ENCODE measurements around the gene SLC4A1AP.

GRCh38 chr2:27727257-27727656, 63.6 kb downstream of the SLC4A1AP start:
- TF ChIP-seq TAF1 (conservative IDR thresholded peaks at IDR 0.05) = no peak
- TF ChIP-seq, protein P1, sequence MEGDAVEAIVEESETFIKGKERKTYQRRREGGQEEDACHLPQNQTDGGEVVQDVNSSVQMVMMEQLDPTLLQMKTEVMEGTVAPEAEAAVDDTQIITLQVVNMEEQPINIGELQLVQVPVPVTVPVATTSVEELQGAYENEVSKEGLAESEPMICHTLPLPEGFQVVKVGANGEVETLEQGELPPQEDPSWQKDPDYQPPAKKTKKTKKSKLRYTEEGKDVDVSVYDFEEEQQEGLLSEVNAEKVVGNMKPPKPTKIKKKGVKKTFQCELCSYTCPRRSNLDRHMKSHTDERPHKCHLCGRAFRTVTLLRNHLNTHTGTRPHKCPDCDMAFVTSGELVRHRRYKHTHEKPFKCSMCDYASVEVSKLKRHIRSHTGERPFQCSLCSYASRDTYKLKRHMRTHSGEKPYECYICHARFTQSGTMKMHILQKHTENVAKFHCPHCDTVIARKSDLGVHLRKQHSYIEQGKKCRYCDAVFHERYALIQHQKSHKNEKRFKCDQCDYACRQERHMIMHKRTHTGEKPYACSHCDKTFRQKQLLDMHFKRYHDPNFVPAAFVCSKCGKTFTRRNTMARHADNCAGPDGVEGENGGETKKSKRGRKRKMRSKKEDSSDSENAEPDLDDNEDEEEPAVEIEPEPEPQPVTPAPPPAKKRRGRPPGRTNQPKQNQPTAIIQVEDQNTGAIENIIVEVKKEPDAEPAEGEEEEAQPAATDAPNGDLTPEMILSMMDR (IDR thresholded peaks at IDR 0.05; ENCODE audit: low read depth, low read length, missing input control) = no peak
- TF ChIP-seq, protein P2, sequence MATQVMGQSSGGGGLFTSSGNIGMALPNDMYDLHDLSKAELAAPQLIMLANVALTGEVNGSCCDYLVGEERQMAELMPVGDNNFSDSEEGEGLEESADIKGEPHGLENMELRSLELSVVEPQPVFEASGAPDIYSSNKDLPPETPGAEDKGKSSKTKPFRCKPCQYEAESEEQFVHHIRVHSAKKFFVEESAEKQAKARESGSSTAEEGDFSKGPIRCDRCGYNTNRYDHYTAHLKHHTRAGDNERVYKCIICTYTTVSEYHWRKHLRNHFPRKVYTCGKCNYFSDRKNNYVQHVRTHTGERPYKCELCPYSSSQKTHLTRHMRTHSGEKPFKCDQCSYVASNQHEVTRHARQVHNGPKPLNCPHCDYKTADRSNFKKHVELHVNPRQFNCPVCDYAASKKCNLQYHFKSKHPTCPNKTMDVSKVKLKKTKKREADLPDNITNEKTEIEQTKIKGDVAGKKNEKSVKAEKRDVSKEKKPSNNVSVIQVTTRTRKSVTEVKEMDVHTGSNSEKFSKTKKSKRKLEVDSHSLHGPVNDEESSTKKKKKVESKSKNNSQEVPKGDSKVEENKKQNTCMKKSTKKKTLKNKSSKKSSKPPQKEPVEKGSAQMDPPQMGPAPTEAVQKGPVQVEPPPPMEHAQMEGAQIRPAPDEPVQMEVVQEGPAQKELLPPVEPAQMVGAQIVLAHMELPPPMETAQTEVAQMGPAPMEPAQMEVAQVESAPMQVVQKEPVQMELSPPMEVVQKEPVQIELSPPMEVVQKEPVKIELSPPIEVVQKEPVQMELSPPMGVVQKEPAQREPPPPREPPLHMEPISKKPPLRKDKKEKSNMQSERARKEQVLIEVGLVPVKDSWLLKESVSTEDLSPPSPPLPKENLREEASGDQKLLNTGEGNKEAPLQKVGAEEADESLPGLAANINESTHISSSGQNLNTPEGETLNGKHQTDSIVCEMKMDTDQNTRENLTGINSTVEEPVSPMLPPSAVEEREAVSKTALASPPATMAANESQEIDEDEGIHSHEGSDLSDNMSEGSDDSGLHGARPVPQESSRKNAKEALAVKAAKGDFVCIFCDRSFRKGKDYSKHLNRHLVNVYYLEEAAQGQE (IDR thresholded peaks at IDR 0.05) = no peak
